GM12873 (cell line): ENCODE measurements around the gene GALNT10.

Experiments
- CTCF ChIP-seq: IDR thresholded peaks from 2 replicates; pipeline ENCODE4 v1.5.1; 2012; ENCODE audit warnings: low read depth, mild to moderate bottlenecking, moderate library complexity, low read length, control low read depth; ENCODE audit not compliant: insufficient read depth; ENCODE audit errors: missing control alignments

The GALNT10 gene

GRCh38 chr5:154189256-154189818 lies 1.2 kb upstream of the GALNT10 start:
- TF ChIP-seq CTCF = no peak

DNA sequence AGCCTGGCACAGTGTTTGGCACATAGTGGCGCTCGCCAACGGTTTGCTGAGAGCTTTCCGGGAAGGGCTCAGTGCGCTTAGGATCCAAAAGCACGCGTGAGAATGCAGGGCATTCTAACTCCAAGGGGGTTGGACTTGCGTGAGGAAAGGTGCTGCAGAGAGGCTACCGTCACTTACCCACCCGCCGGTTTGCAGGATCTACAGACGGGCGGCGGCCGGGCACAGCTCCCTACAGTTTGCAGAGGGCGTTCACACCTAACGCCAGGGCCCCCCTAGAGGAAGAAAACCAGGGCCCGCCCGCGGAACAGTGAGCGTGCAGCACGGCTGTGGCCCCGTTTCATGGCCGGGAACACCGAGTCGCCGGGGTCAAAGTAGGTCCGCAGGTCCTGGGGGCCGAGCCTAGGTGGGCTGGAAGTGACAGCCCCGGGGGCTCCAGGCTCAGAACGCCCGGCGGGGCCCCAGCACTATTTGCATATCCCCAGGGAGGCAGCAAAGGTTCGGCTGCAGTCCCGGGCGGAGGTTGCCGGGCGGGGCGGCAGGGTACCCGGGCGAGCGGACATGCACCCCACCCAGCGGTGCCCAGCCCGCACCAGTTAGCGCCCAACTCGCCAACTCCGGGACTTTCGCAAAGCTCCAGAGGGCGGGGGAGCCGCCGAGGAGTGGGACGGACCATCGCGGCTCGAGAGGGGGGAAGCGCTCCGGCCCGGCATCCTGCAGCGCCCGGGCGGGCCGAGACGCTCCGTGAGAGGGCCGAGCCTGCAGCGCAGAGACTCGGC lies 526 bp upstream of the GALNT10 start:
- TF ChIP-seq CTCF = peak; percentile 65

GRCh38 chr5:154191467-154192261 lies 1.1 kb downstream of the GALNT10 start:
- TF ChIP-seq CTCF = no peak

- TF ChIP-seq CTCF = no peak
Measured at GRCh38 chr5:154193283-154193682, 2.8 kb downstream of the GALNT10 start.

GRCh38 chr5:154193701-154194121 lies 3.2 kb downstream of the GALNT10 start:
- TF ChIP-seq CTCF = no peak

DNA sequence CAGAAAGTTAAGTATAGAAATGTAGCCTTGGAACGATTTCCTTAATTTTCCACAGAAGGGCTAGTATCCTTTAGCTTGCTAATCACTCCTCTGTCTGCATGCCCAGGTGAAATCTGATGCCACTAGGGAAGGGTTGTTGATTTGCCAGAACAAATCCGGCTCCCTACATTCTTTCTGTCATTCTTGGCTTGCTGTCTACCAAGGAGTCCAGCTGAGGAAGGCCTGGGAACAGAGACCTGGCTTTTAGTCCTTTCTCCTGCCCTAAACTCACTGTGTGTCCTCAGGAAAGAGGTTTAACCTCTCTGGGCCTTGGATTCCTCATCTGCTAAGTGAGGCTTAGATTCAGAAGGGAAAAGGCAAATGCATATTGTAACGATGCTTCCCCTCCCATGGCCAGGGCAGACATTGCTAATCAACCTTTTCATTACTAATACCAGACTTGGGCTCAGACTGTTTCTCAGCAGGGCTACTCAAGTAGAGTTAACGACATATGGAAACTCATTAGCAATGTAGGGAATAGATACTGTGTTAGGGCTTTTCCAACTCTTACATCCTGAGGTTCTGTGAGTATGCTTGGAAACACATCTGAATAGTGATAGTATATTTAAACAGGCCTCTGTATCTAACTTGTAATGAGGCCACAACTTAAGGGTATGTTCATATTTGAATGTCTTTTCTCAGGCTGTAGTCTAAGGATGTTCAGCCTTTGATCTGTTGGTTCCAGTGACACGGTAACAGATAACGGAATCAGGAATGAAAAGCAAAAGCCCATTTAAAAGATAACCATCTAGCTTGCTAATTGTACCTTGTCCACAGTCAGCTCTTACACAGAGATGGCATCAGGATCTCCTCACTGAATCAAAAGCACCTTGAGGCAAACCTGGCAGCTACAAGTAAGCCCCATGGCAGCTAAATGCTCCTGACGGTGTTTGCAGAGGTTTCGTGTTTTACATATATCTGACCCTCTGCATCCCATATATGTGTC lies 4.1 kb downstream of the GALNT10 start:
- no peak for TF ChIP-seq CTCF

- no peak for TF ChIP-seq CTCF
Measured at GRCh38 chr5:154196281-154196680, 5.7 kb downstream of the GALNT10 start.
